SHP77 treated with DMSO at 0.1 percent for 48 hours (cell line): Measurements from ENCODE around the gene RERE.

Experiments
- DNase-seq: peaks from one replicate; lab custom pipeline; 2025; lab: John Stamatoyannopoulos, UW

RERE gene

GRCh38 chr1:8474369-8474768 lies 343.1 kb downstream of the RERE start:
- no peak for DNase-seq

- no peak for DNase-seq
Observed at GRCh38 chr1:8473891-8474300, 343.5 kb downstream of the RERE start.

- DNase-seq, result no peak
Observed at GRCh38 chr1:8473121-8473875, 344.1 kb downstream of the RERE start.

- DNase-seq, result no peak
Observed at GRCh38 chr1:8472668-8473067, 344.8 kb downstream of the RERE start.

- DNase-seq, result no peak
Observed at GRCh38 chr1:8471451-8471850, 346.0 kb downstream of the RERE start.

- DNase-seq, result no peak
Observed at GRCh38 chr1:8468751-8469150, 348.7 kb downstream of the RERE start.

GRCh38 chr1:8467308-8467707 lies 350.1 kb downstream of the RERE start:
- no peak for DNase-seq

- no peak for DNase-seq
Observed at GRCh38 chr1:8465692-8466091, 351.7 kb downstream of the RERE start.

- DNase-seq, result no peak
Observed at GRCh38 chr1:8465013-8465412, 352.4 kb downstream of the RERE start.

GRCh38 chr1:8464377-8464776 lies 353.1 kb downstream of the RERE start:
- no peak for DNase-seq

GRCh38 chr1:8463144-8463927 lies 354.1 kb downstream of the RERE start:
- DNase-seq, result no peak

GRCh38 chr1:8462371-8462892 lies 355.0 kb downstream of the RERE start:
- DNase-seq, result no peak

GRCh38 chr1:8461351-8462110 lies 355.9 kb downstream of the RERE start:
- no peak for DNase-seq

GRCh38 chr1:8460784-8461183 lies 356.7 kb downstream of the RERE start:
- no peak for DNase-seq

- DNase-seq, result no peak
Observed at GRCh38 chr1:8460132-8460544, 357.3 kb downstream of the RERE start.

- no peak for DNase-seq
Observed at GRCh38 chr1:8458607-8459006, 358.8 kb downstream of the RERE start.

- no peak for DNase-seq
Observed at GRCh38 chr1:8457760-8458381, 359.6 kb downstream of the RERE start.

- no peak for DNase-seq
Observed at GRCh38 chr1:8456991-8457390, 360.4 kb downstream of the RERE start.

GRCh38 chr1:8456308-8456912 lies 361.0 kb downstream of the RERE start:
- no peak for DNase-seq

GRCh38 chr1:8455700-8456307 lies 361.6 kb downstream of the RERE start:
- DNase-seq, result no peak

GRCh38 chr1:8450312-8450711 lies 367.1 kb downstream of the RERE start:
- DNase-seq, result no peak
